Anterior cingulate cortex (tissue), 58 donors: ENCODE measurements around the gene HKDC1.

Experiments used
- DNase-seq, 58 donors: peaks; one replicate each; lab custom pipeline; 2025; lab: John Stamatoyannopoulos, UW

Gene HKDC1

DNA sequence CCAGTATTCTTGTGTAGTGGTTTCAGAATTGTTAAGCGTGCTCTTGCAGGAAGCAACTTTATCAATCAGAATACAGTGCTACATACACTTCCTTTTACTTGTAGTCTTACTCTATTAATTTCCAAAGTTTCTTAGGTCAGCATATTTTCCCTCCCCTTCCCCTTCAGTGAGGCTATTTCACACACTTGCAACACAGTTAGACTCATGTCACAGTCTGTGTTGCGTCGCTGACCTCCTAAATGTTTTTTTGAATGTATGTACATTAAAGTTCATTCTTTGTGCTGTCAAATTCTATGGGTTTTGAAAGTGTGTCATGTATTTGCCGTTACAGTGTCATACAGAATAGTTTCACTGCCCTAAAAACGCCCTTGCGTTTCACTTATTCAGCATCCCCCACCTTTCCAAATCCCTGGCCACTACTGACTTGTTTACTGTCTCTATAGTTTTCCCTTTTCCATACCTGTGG is 5.4 kb upstream of the HKDC1 start:
- no peak for DNase-seq

GRCh38 chr10:69215405-69216171 is 4.5 kb upstream of the HKDC1 start:
- DNase-seq: no peak

DNA sequence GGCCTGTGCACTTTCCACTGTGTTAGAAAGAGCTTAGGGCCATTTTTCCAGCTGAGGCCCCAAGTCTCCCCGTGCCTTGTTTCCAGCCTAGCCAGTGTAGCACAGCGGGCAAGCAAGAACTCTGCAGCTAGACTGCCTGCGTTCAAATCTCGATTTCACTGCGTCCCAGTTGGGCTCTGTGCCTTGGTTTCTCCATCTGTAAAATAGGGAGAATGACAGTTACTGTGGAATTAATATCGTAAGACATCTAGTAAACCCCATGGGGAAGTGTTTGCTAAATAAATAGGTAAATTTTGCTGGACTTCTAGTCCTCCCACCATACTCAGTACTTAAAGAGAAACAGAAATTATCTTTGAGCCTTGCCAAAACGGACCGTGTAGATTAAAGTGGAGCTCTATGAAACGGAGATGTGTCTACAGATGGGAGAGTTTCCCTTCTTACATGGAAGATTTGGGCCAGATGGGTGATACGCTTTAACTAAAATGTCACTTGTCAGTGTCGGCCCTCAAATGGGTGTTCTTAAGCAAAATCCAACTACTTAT is 3.5 kb upstream of the HKDC1 start:
- DNase-seq: no peak

- no peak for DNase-seq
Observed at GRCh38 chr10:69217119-69217754, 2.9 kb upstream of the HKDC1 start.

GRCh38 chr10:69218831-69219230 is 1.3 kb upstream of the HKDC1 start:
- DNase-seq: no peak

DNA sequence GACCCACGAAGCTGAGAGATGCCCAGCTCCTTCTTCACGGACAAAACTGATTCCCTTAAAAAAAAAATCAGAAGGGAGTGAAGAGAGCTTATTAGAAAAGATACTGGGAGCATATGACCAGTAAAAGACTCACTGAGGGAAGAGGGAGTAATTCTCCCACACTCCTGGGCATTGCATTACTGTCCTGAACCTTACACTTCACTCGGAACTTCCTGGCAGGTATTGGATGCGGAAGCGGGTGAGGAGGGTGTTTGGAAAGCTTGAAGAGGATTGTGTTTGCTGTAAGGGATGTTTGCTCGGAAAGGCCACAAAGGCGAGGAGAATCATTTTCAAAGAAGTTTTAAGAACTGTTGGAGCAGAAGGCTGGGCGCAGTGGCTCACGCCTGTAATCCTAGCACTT is 375 bp downstream of the HKDC1 start:
- no peak for DNase-seq

DNA sequence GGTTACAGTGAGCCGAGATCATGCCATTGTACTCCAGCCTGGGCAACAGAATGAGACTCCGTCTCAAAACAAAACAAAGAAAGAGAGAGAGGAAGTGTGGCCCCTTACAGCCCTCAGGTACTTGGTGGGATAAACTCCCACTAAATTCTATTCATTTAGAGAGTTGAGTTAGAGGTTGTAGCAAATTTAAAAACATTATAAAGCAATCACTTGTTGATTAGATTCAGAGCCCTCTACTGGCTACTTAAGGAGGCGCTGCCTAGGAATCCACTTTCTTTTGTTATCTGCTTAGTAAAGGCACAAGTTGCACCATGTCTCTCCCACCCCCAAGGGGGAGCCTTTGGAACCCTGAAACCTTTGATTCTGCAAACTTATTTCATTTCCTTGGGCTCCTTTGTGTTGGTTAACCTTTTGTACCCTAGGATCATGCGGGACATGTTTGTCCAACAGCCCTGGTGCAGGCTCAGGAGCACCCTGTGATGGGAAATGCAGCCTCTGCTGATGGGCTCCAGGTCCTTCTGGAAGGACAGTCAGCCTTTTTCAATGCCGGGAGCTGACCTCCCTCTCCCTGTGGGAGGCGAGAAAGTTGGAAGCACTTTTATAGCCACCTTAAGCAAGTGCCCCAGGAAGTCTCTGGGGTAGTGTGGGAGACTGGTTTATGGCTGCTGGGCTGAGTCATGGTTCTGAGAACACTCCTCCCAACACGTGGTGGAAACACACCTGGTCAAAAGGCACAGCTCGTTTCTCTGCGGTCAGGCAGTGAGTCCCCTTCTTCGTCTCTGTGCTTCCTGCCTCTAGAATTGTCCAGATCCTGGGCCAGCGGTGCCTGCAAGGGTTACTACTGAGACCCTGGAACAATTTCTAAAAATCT is 2.3 kb downstream of the HKDC1 start:
- DNase-seq: no peak

- no peak for DNase-seq
Observed at GRCh38 chr10:69223028-69223342, 2.9 kb downstream of the HKDC1 start.

- no peak for DNase-seq
Observed at GRCh38 chr10:69224862-69225657, 4.9 kb downstream of the HKDC1 start.

DNA sequence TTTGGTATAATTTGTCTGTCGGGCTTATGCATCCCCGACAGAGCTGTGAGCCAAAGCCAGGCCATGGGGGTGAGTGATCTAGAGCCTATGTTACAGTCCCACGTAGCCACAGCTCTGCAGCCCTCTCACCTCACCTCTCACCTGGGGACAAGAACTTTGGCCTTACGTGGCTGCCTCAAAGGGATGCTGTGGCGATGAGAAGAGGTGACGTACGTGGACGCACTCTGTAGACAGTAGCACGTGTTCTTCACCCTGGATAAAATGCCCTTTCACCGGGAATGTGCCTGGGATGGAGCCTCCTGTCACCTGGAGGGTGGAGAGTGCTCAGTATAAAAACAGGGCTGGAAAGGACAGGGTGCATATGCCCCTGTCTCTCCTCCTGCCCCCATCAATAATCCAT is 5.5 kb downstream of the HKDC1 start:
- DNase-seq: no peak

DNA sequence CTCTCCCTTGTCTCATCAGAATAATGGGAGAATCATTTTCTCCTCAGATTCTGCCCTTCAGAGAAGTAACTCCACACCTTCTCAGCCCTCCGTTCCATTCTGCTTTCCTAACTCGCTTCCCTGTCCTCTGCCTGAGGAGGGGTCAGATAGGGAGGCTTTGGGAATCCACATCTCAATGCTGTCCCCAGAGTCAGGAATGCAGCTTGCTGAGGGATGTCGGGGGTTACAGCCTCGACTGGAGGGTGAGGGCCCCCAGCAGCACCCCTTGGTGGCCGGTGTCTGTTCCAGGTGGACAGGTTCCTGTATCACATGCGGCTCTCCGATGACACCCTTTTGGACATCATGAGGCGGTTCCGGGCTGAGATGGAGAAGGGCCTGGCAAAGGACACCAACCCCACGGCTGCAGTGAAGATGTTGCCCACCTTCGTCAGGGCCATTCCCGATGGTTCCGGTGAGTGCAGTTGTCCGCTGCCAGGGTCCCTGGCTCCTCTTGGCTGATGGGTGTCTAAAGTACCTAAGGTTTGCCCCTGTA is 6.9 kb downstream of the HKDC1 start:
- no peak for DNase-seq

GRCh38 chr10:69228151-69228550 is 8.0 kb downstream of the HKDC1 start:
- DNase-seq: no peak

GRCh38 chr10:69229616-69229916 is 9.4 kb downstream of the HKDC1 start:
- no peak for DNase-seq

DNA sequence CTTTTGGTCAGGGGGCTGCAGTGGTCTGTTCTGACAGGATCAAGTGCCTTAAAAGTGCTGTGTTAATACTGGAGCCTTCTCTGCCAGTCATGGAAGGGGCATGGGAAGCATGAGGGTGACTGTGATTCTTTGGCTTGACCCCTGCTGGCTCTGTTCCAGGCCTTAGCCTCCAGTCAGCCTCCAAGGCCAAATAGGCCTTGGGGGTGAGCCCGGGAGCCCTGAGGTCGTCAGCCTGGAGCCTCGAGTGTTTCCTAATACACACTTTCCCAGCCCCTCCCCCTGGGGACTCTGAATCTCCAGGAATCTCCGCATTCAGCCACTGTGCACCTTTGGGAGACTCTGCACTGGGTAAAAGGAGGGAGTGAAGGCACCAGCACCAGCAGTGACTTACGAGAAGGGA is 10.0 kb downstream of the HKDC1 start:
- DNase-seq: no peak

DNA sequence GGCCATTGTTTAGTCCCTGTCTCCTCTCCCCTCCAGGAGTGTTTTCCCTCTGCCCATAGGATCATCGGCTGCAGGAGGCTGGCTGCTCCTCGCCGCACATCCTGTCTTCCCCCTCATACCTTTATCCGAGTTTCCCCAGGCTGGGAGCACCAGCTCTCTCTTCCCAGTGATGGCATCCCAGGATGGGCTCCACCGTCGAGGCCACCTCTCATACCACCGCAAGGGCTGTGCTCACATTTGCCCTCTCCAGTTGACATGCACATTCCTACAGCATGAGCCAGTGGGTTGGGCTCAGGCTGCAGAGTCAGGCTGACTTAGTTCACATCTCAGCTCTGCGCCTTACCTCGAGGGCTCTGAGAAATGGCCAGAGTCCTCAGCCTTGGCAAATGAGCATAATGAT is 12.1 kb downstream of the HKDC1 start:
- DNase-seq: no peak

DNA sequence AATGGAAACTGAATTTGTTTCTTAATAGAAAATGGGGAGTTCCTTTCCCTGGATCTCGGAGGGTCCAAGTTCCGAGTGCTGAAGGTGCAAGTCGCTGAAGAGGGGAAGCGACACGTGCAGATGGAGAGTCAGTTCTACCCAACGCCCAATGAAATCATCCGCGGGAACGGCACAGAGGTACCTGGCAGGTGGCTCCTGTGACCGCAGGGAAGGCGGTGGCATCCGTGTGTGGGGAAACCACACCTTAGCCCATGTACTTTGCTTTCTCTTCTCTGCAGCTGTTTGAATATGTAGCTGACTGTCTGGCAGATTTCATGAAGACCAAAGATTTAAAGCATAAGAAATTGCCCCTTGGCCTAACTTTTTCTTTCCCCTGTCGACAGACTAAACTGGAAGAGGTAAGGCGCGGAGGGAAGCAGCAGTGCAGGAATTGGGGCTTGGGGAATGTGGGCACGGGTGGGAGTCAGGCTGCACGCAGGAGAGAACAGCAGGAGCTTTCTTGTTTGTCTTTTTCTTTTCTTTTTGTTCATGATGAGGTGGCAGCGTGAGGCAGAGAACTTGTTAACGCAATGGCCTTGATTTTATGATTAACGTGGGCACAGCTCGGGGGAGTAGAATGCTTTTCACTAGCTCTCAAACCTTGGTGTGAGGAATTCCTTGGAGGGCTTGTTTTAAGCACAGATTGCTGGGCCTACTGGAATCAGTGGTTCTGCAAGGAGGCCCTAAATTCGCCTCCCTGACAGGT is 12.8 kb downstream of the HKDC1 start:
- DNase-seq: no peak

DNA sequence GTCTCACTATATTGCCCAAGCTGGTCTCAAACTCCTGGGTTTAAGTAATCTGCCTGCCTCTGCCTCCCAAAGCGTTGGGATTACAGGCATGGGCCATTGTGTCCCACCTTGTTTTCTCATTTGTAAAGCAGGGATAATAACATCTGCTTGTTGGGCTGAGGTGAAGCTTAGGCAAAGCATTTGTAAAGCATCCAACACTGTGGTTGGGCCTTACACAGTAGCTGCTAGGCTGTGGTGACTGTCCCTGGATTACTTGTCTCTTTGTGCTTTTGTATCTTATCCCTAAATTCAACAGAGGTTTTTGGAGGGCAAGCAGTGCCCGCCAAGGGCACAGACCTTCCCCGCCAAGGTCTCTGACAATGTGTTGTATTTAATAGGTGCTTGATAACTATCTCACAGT is 14.3 kb downstream of the HKDC1 start:
- no peak for DNase-seq

GRCh38 chr10:69237528-69238159 is 17.5 kb downstream of the HKDC1 start:
- DNase-seq: peak in 57 of 58 donors; percentile 12 to 95 (median 73)

- DNase-seq: no peak
Observed at GRCh38 chr10:69239136-69239535, 19.0 kb downstream of the HKDC1 start.
